B cell (primary cell): ENCODE results near the gene CNFN. TPM values are rescaled to one million over a fixed set of nuclear protein-coding genes. Genes with fewer than 3 reads are reported as not detected.

Experiments used
- ATAC-seq: fragments of 200-7000 bp; cut with Tn5 transposase; one replicate; pipeline ENCODE4 v1.10.0; 2021; ENCODE audit warnings: low read depth, mild to moderate bottlenecking, moderate number of reproducible peaks, moderate library complexity
- CTCF ChIA-PET: fragments of 350-600 bp; sonication (Branson Sonifier 250); formaldehyde crosslinking; loops from one replicate; lab custom pipeline; 2021; ENCODE audit warnings: antibody characterized with exemption, inconsistent platforms; lab: Charles Lee
- POLR2A ChIA-PET: fragments of 350-600 bp; sonication (Branson Sonifier 250); formaldehyde crosslinking; loops from one replicate; lab custom pipeline; 2021; ENCODE audit warnings: antibody characterized with exemption; lab: Charles Lee
- DNase-seq: peaks from one replicate; pipeline ENCODE4 v3.0.0; 2013
- H2AFZ ChIP-seq: 2 replicates; pipeline ENCODE4 v1.6.1; 2012; ENCODE audit warnings: mild to moderate bottlenecking, low read depth, low read length; ENCODE audit not compliant: insufficient read depth, poor library complexity, severe bottlenecking
- H3K27ac ChIP-seq, 2 donors: 1 replicate in 1 of 2; 2 replicates in 1 of 2; pipeline ENCODE4 v1.5.1; 2012 to 2013; ENCODE audit warnings: low read length in 2 of 2, mild to moderate bottlenecking in 2 of 2, moderate library complexity in 1 of 2
- H3K27me3 ChIP-seq, 4 experiments: fragments of 200-600 bp in 1 of 4; sonication (generic) in 1 of 4; replicated peaks in 1 of 4; 1 replicate in 2 of 4; 2 replicates in 2 of 4; pipeline versions ENCODE4 v1.6.1 to v1.7.0; 2013 to 2016; ENCODE audit warnings: low read length in 3 of 4, mild to moderate bottlenecking in 2 of 4, mixed read lengths in 1 of 4, moderate library complexity in 1 of 4; ENCODE audit not compliant: insufficient read depth in 4 of 4, control insufficient read depth in 3 of 4; ENCODE audit errors: control extremely low read depth in 1 of 4
- H3K36me3 ChIP-seq, 2 experiments: replicated peaks in 1 of 2; 1 replicate in 1 of 2; 2 replicates in 1 of 2; pipeline versions ENCODE4 v1.6.1 to v1.7.1; 2013; ENCODE audit warnings: low read length in 1 of 2; ENCODE audit not compliant: insufficient read depth in 2 of 2, control insufficient read depth in 1 of 2; ENCODE audit errors: control extremely low read depth in 1 of 2, extremely low read depth in 1 of 2
- H3K4me1 ChIP-seq, 2 donors: fragments of 200-600 bp in 1 of 2; sonication (generic) in 1 of 2; 1 replicate in 1 of 2; 2 replicates in 1 of 2; pipeline versions ENCODE4 v1.5.1 to v1.6.1; 2013 to 2017; ENCODE audit warnings: low read length in 2 of 2; ENCODE audit not compliant: control insufficient read depth in 2 of 2, insufficient read depth in 2 of 2
- H3K4me2 ChIP-seq: replicated peaks from 2 replicates; pipeline ENCODE3; 2012; ENCODE audit warnings: mild to moderate bottlenecking, low read depth, low read length; ENCODE audit not compliant: poor library complexity, severe bottlenecking
- H3K4me3 ChIP-seq, 5 experiments: fragments of 200-600 bp in 1 of 5; sonication (generic) in 1 of 5; 1 replicate in 3 of 5; 2 replicates in 2 of 5; pipeline versions ENCODE4 v1.5.1 to v1.7.0; 2011 to 2016; ENCODE audit warnings: low read length in 4 of 5, mild to moderate bottlenecking in 4 of 5, low read depth in 2 of 5, control low read depth in 1 of 5, moderate library complexity in 1 of 5; ENCODE audit not compliant: insufficient read depth in 1 of 5; ENCODE audit errors: control extremely low read depth in 1 of 5, extremely low read depth in 1 of 5
- H3K79me2 ChIP-seq: fragments of 200-600 bp; sonication (generic); one replicate; pipeline ENCODE4 v1.6.0; 2016; ENCODE audit warnings: low read length; ENCODE audit not compliant: control insufficient read depth, insufficient read depth
- H3K9ac ChIP-seq: fragments of 200-600 bp; sonication (generic); 2 replicates; pipeline ENCODE4 v1.6.1; 2017; ENCODE audit warnings: mild to moderate bottlenecking, low read length, moderate library complexity
- H3K9me3 ChIP-seq, 3 donors: one replicate each; pipeline versions ENCODE4 v1.6.1 to v1.7.1; 2013; ENCODE audit warnings: low read length in 2 of 3; ENCODE audit not compliant: control insufficient read depth in 2 of 3, insufficient read depth in 1 of 3; ENCODE audit errors: control extremely low read depth in 1 of 3
- H4K20me1 ChIP-seq: 2 replicates; pipeline ENCODE4 v1.6.0; 2012; ENCODE audit warnings: mild to moderate bottlenecking, low read length; ENCODE audit not compliant: insufficient read depth, control insufficient read depth, poor library complexity, severe bottlenecking
- H3K27ac Mint-ChIP-seq: one replicate; pipeline ENCODE4 v1.8.0; 2021; ENCODE audit warnings: mixed read lengths
- H3K27me3 Mint-ChIP-seq: one replicate; pipeline ENCODE4 v1.8.0; 2021; ENCODE audit warnings: mixed read lengths
- H3K4me1 Mint-ChIP-seq: one replicate; pipeline ENCODE4 v1.8.0; 2021; ENCODE audit warnings: mixed read lengths
- H3K4me3 Mint-ChIP-seq: one replicate; pipeline ENCODE4 v1.8.0; 2021; ENCODE audit warnings: mixed read lengths
- H3K9me3 Mint-ChIP-seq: one replicate; pipeline ENCODE4 v1.8.0; 2022; ENCODE audit warnings: mixed read lengths; ENCODE audit not compliant: insufficient read depth
- CTCF ChIP-seq: fragments of 200-600 bp; IDR thresholded peaks from one replicate; pipeline ENCODE4 v1.8.0; 2022; ENCODE audit warnings: antibody characterized with exemption, mild to moderate bottlenecking
- EZH2 ChIP-seq: IDR thresholded peaks from 2 replicates; pipeline ENCODE4 v1.6.1; 2012; ENCODE audit warnings: borderline replicate concordance, low read depth, mild to moderate bottlenecking, moderate library complexity, low read length; ENCODE audit not compliant: insufficient read depth, poor library complexity, severe bottlenecking
- WGBS: methylation state at CpG from one replicate; pipeline ENCODE4 v1.1.5; 2013; ENCODE audit warnings: missing lambda C conversion rate; ENCODE audit not compliant: insufficient coverage; 5-methylcytosine and 5-hydroxymethylcytosine counted together
- intact Hi-C: fragments of 100-400 bp; cut with micrococcal nuclease; formaldehyde crosslinking; loops from one replicate; pipeline ENCODE4 v1.10.0; 2022
- polyA plus RNA-seq: library from polyadenylated mRNA; depleted of rRNA; stranded (reverse); fragments of >200 nt; gene quantifications from 2 replicates; pipeline ENCODE4 v1.2.3, GENCODE V29; 2012
- total RNA-seq, 2 donors: library from RNA; stranded (reverse); fragments of 120-200 nt in 1 of 2; gene quantifications; 1 replicate in 1 of 2; 2 replicates in 1 of 2; pipeline versions ENCODE4 v1.2.3 to v1.2.4, GENCODE V29; 2013 to 2022

Gene CNFN
- total and polyA plus RNA-seq, 2 donors (not counting 1 experiment from before 2014, with no cell fraction given) = 4.1 to 23.2 TPM

GRCh38 chr19:42407816-42408175, 17.7 kb upstream of the CNFN start:
- Mint-ChIP-seq H3K9me3 (no peaks in the 10 kb centered on the region), H3K4me3 (no peak overlapping the region), H3K27me3 (no peaks in the 10 kb centered on the region), H3K4me1 (peaks cover 3% of the 10 kb centered on the region), H3K27ac (no peak overlapping the region)
- POLR2A ChIA-PET = interaction anchor here (0.5 kb wide), 1 partner anchor 12 kb away, joined by 5 read pairs; no protein-coding TSS in a partner anchor
- H3K4me2 ChIP-seq = no peak overlapping the region
- TF ChIP-seq CTCF (no peak), EZH2 (no peak)
- no peaks in the 10 kb centered on the region for H3K4me1 ChIP-seq
- no peaks in the 10 kb centered on the region for H3K27me3 ChIP-seq
- ATAC-seq = no peak
- H3K79me2 ChIP-seq = peaks cover 37% of the 10 kb centered on the region
- H2AFZ ChIP-seq = no peak overlapping the region
- H3K9me3 ChIP-seq = no peaks in the 10 kb centered on the region
- DNase-seq = no peak
- intact Hi-C loops = no loop called here
- H3K9ac ChIP-seq = no peak overlapping the region
- H3K4me3 ChIP-seq = no peak overlapping the region
- peaks cover 0 to 43% of the 10 kb centered on the region in 2 experiments for H3K36me3 ChIP-seq
- CTCF ChIA-PET = no interaction called here
- H4K20me1 ChIP-seq = peaks cover 42% of the 10 kb centered on the region
- WGBS = 98% methylated on average over 8 of the region's 10 CpGs
- no peak overlapping the region for H3K27ac ChIP-seq

- intact Hi-C loops = no loop called here
- H3K27me3 ChIP-seq = no peaks in the 10 kb centered on the region
- Mint-ChIP-seq H3K4me1 (peaks cover 5% of the 10 kb centered on the region), H3K9me3 (no peaks in the 10 kb centered on the region), H3K4me3 (no peak overlapping the region), H3K27me3 (no peaks in the 10 kb centered on the region), H3K27ac (no peak overlapping the region)
- no peak overlapping the region for H3K27ac ChIP-seq
- 96% methylated on average over 28 of the region's 30 CpGs for WGBS
- ATAC-seq = no peak
- ChIA-PET POLR2A (interaction anchor here (0.5 kb wide), 1 partner anchor 13 kb away, joined by 5 read pairs; no protein-coding TSS in a partner anchor), CTCF (interaction anchor here (0.6 to 1.0 kb wide), 2 partner anchors 26 to 81 kb away, joined by 3 read pairs; no protein-coding TSS in a partner anchor)
- H3K4me3 ChIP-seq = no peak overlapping the region
- peaks cover 34% of the 10 kb centered on the region for H3K79me2 ChIP-seq
- H4K20me1 ChIP-seq = peaks cover 37% of the 10 kb centered on the region
- no peak overlapping the region for H3K9ac ChIP-seq
- no peak overlapping the region for H3K4me2 ChIP-seq
- peaks cover under 1 to 3% of the 10 kb centered on the region in 2 donors for H3K4me1 ChIP-seq
- no peak overlapping the region for H2AFZ ChIP-seq
- DNase-seq = no peak
- H3K36me3 ChIP-seq = peaks cover 0 to 43% of the 10 kb centered on the region in 2 experiments
- TF ChIP-seq EZH2 (no peak), CTCF (no peak)
- H3K9me3 ChIP-seq = no peaks in the 10 kb centered on the region
Observed at GRCh38 chr19:42407085-42407815, 17.2 kb upstream of the CNFN start.
